Thyroid gland (tissue), 4 donors: ENCODE data around the gene CSTF2.

Source experiments
- CTCF ChIP-seq, 6 experiments: fragments of 200-600 bp in 3 of 6; fragments of 450-650 bp in 3 of 6; sonication (generic) in 3 of 6; IDR thresholded peaks; one replicate each; pipeline ENCODE4 v1.5.1; 2016 to 2019; ENCODE audit warnings: antibody characterized with exemption in 6 of 6, mild to moderate bottlenecking in 2 of 6, inconsistent platforms in 1 of 6, moderate library complexity in 1 of 6
- POLR2A ChIP-seq, 2 donors: fragments of 450-650 bp; IDR thresholded peaks; one replicate each; pipeline ENCODE4 v1.6.1; 2017; ENCODE audit warnings: antibody characterized with exemption in 2 of 2, mild to moderate bottlenecking in 2 of 2, moderate library complexity in 1 of 2

GRCh38 chrX:100798484-100799214 is 21.5 kb upstream of the CSTF2 start:
- no peak for TF ChIP-seq CTCF (IDR thresholded peaks at IDR 0.05)
- no peak for TF ChIP-seq POLR2A (IDR thresholded peaks at IDR 0.05)
